GM23338 (cell line): ENCODE measurements around the gene TIMM22. TPM values are rescaled to one million over a fixed set of nuclear protein-coding genes. Genes with fewer than 3 reads are reported as not detected.

Experiments
- ATAC-seq: fragments of 200-7000 bp; cut with Tn5 transposase; 3 replicates; pipeline ENCODE4 v1.9.1; 2020
- DNase-seq: peaks from one replicate; pipeline ENCODE4 v3.0.0-alpha.2; 2015; ENCODE audit warnings: low spot score
- H2AFZ ChIP-seq: fragments of 200-600 bp; sonication (generic); 2 replicates; pipeline ENCODE4 v1.8.0; 2016; ENCODE audit warnings: antibody characterized with exemption, mild to moderate bottlenecking, moderate library complexity
- H3F3A ChIP-seq: fragments of 200-600 bp; sonication (generic); replicated peaks from 2 replicates; pipeline ENCODE4 v1.8.0; 2017; ENCODE audit warnings: antibody characterized with exemption, mixed run types, low read depth
- H3K27ac ChIP-seq: fragments of 200-600 bp; sonication (generic); 2 replicates; pipeline ENCODE4 v1.6.1; 2016; ENCODE audit warnings: low read depth
- H3K27me3 ChIP-seq: fragments of 200-600 bp; sonication (generic); 2 replicates; pipeline ENCODE4 v1.8.0; 2016; ENCODE audit warnings: mild to moderate bottlenecking, mixed run types, moderate library complexity; ENCODE audit not compliant: insufficient read depth
- H3K36me3 ChIP-seq: fragments of 200-600 bp; sonication (generic); 2 replicates; pipeline ENCODE4 v1.8.0; 2016; ENCODE audit warnings: mild to moderate bottlenecking; ENCODE audit not compliant: insufficient read depth
- H3K4me1 ChIP-seq: fragments of 200-600 bp; sonication (generic); 2 replicates; pipeline ENCODE4 v1.8.0; 2016; ENCODE audit warnings: mild to moderate bottlenecking, moderate library complexity; ENCODE audit not compliant: insufficient read depth
- H3K4me2 ChIP-seq: fragments of 200-600 bp; sonication (generic); 2 replicates; pipeline ENCODE4 v1.7.1; 2017; ENCODE audit warnings: mixed run types
- H3K4me3 ChIP-seq: fragments of 200-600 bp; sonication (generic); 2 replicates; pipeline ENCODE4 v1.6.1; 2016; ENCODE audit warnings: mixed run types
- H3K79me2 ChIP-seq: fragments of 200-600 bp; sonication (generic); replicated peaks from 2 replicates; pipeline ENCODE4 v1.8.0; 2017; ENCODE audit warnings: mild to moderate bottlenecking; ENCODE audit not compliant: insufficient read depth
- H3K9me2 ChIP-seq: fragments of 200-600 bp; sonication (generic); 2 replicates; pipeline ENCODE4 v1.8.0; 2017; ENCODE audit not compliant: insufficient read depth
- H4K20me1 ChIP-seq: fragments of 200-600 bp; sonication (generic); replicated peaks from 2 replicates; pipeline ENCODE4 v1.8.0; 2017; ENCODE audit warnings: mild to moderate bottlenecking; ENCODE audit not compliant: insufficient read depth
- H3K27ac Mint-ChIP-seq: 2 replicates; pipeline ENCODE4 v1.8.0; 2020; ENCODE audit warnings: inconsistent platforms, mild to moderate bottlenecking, moderate library complexity, mixed read lengths
- H3K27me3 Mint-ChIP-seq: 3 replicates; pipeline ENCODE4 v1.8.0; 2022; ENCODE audit warnings: low read depth, mild to moderate bottlenecking, moderate library complexity, mixed read lengths, inconsistent platforms; ENCODE audit not compliant: insufficient read depth, poor library complexity
- H3K36me3 Mint-ChIP-seq: 3 replicates; pipeline ENCODE4 v1.8.0; 2021; ENCODE audit warnings: low read depth, mild to moderate bottlenecking, inconsistent platforms, moderate library complexity, mixed read lengths
- H3K4me1 Mint-ChIP-seq: 3 replicates; pipeline ENCODE4 v1.8.0; 2020; ENCODE audit warnings: mild to moderate bottlenecking, inconsistent platforms, mixed read lengths
- H3K4me3 Mint-ChIP-seq: 3 replicates; pipeline ENCODE4 v1.8.0; 2021; ENCODE audit warnings: moderate library complexity, mild to moderate bottlenecking, inconsistent platforms, mixed read lengths
- H3K9me3 Mint-ChIP-seq: 3 replicates; pipeline ENCODE4 v1.8.0; 2020; ENCODE audit warnings: moderate library complexity, mild to moderate bottlenecking, inconsistent platforms, mixed read lengths
- CREB1 ChIP-seq: fragments of 250-450 bp; sonication (Bioruptor Pico); IDR thresholded peaks from 2 replicates; pipeline ENCODE4 v1.5.0; 2020; ENCODE audit warnings: low read depth, mild to moderate bottlenecking, moderate library complexity
- EZH2phosphoT487 ChIP-seq: fragments of 200-600 bp; sonication (generic); IDR thresholded peaks from one replicate; pipeline ENCODE4 v1.8.1; 2018; ENCODE audit warnings: antibody characterized with exemption; ENCODE audit not compliant: unreplicated experiment
- NANOG ChIP-seq: IDR thresholded peaks from 2 replicates; pipeline ENCODE4 v1.6.1; 2016; ENCODE audit warnings: antibody characterized with exemption, borderline replicate concordance
- POLR2AphosphoS5 ChIP-seq: IDR thresholded peaks from 2 replicates; pipeline ENCODE4 v1.6.1; 2016; ENCODE audit warnings: antibody characterized with exemption, low read depth
- REST ChIP-seq: IDR thresholded peaks from one replicate; pipeline ENCODE4 v1.6.1; 2018; ENCODE audit warnings: antibody characterized with exemption; ENCODE audit not compliant: unreplicated experiment
- STAT1 ChIP-seq: IDR thresholded peaks from one replicate; pipeline ENCODE4 v1.6.1; 2016; ENCODE audit warnings: antibody characterized with exemption; ENCODE audit not compliant: unreplicated experiment
- ZNF462 ChIP-seq: fragments of 250-450 bp; sonication (Bioruptor Pico); IDR thresholded peaks from 2 replicates; pipeline ENCODE4 v1.5.0; 2020; ENCODE audit warnings: mild to moderate bottlenecking, moderate library complexity
- polyA plus RNA-seq: library from polyadenylated mRNA; unstranded; fragments of >200 nt; fragmentation: Nextera tagmentation; extraction: Ambion mirVana; gene quantifications from 2 replicates; pipeline ENCODE4 v1.2.1, GENCODE V29; 2016
- total RNA-seq: library from RNA; depleted of rRNA; stranded (reverse); fragments of >200 nt; shearing (Covaris generic); gene quantifications from 2 replicates; pipeline ENCODE4 v1.2.3, GENCODE V29; 2014
- TF ChIP-seq, protein P1 (sequence below): IDR thresholded peaks from 2 replicates; pipeline ENCODE4 v1.6.1; 2016; ENCODE audit warnings: antibody characterized with exemption

TIMM22 gene
- total and polyA plus RNA-seq, 2 experiments from 2014 or later = 21.9 to 24.4 TPM

GRCh38 chr17:1037238-1037879, 40.4 kb downstream of the TIMM22 start (continued):
- no peak for TF ChIP-seq ZNF462 (CRISPR knock-in tag)
- TF ChIP-seq CREB1 (CRISPR knock-in tag) = no peak
- no peak for TF ChIP-seq REST

DNA sequence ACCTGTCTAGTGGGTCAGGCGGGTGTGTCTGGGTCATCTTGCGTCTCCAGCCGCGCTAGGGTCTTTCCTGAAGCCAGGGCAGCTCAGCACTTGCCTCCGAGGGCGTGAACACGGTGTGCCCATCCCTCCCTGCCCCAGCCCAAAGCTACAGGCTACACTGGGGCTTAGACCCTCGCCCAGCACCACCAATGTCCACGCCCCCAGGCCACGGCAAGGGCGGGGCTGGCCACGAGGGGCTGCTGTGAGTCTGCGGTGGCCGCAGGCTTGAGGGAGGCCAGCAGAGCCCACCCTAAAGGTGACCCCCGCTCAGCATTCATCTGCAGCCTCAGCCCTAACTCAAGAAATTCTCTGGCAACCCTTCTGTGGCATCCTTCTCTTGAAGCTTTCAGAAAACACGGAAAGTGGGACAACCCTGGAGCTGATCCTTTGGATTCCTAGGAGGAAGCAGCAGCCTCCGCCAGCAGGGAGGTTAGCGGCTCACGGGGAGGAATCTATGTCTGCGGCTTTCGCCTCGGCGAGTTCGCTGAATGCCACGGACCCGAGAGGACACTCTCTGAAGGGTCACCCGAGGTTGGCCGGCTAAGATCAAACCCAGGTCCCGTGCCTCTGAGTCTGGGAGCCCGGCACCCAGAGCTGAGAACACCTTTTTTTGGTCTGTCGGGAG, 41.7 kb downstream of the TIMM22 start:
- Mint-ChIP-seq H3K4me3 (no peak overlapping the region), H3K9me3 (peaks cover 6% of the 10 kb centered on the region; the same call in 2 of the 3 replicates)
- TF ChIP-seq, protein P1, sequence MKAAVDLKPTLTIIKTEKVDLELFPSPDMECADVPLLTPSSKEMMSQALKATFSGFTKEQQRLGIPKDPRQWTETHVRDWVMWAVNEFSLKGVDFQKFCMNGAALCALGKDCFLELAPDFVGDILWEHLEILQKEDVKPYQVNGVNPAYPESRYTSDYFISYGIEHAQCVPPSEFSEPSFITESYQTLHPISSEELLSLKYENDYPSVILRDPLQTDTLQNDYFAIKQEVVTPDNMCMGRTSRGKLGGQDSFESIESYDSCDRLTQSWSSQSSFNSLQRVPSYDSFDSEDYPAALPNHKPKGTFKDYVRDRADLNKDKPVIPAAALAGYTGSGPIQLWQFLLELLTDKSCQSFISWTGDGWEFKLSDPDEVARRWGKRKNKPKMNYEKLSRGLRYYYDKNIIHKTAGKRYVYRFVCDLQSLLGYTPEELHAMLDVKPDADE = no peak
- TF ChIP-seq CREB1 (CRISPR knock-in tag) (no peak), STAT1 (no peak), EZH2phosphoT487 (no peak), POLR2AphosphoS5 (no peak), NANOG (no peak), REST (no peak)

More for the DNA sequence above, 41.7 kb downstream of the TIMM22 start:
- H3K4me2 ChIP-seq = no peak overlapping the region
- ATAC-seq = no peak
- H3K27ac ChIP-seq = no peak overlapping the region
- peaks cover 2% of the 10 kb centered on the region; the same call in 1 of the 2 replicates for H3K4me1 ChIP-seq
- peaks cover 12% of the 10 kb centered on the region; the same call in 2 of the 3 replicates for H3K36me3 Mint-ChIP-seq
- H3K4me3 ChIP-seq = no peak overlapping the region
- no peaks in the 10 kb centered on the region for H3K27me3 ChIP-seq
- H3F3A ChIP-seq = no peaks in the 10 kb centered on the region
- H2AFZ ChIP-seq = no peak overlapping the region
- H3K36me3 ChIP-seq = no peaks in the 10 kb centered on the region
- no peaks in the 10 kb centered on the region for H3K79me2 ChIP-seq
- no peak overlapping the region for H3K27ac Mint-ChIP-seq
- H4K20me1 ChIP-seq = no peaks in the 10 kb centered on the region
- peaks cover 8% of the 10 kb centered on the region; the same call in 2 of the 3 replicates for H3K4me1 Mint-ChIP-seq
- no peak for DNase-seq
- H3K27me3 Mint-ChIP-seq = peaks cover 4% of the 10 kb centered on the region
- no peaks in the 10 kb centered on the region for H3K9me2 ChIP-seq
